ENCODE data around the gene SAMD10.
"Not testable (repeated sequence)": the region's sequence is repeated elsewhere in the genome, so short reads cannot be mapped to it uniquely, and the experiment has no call there.

The SAMD10 gene

DNA sequence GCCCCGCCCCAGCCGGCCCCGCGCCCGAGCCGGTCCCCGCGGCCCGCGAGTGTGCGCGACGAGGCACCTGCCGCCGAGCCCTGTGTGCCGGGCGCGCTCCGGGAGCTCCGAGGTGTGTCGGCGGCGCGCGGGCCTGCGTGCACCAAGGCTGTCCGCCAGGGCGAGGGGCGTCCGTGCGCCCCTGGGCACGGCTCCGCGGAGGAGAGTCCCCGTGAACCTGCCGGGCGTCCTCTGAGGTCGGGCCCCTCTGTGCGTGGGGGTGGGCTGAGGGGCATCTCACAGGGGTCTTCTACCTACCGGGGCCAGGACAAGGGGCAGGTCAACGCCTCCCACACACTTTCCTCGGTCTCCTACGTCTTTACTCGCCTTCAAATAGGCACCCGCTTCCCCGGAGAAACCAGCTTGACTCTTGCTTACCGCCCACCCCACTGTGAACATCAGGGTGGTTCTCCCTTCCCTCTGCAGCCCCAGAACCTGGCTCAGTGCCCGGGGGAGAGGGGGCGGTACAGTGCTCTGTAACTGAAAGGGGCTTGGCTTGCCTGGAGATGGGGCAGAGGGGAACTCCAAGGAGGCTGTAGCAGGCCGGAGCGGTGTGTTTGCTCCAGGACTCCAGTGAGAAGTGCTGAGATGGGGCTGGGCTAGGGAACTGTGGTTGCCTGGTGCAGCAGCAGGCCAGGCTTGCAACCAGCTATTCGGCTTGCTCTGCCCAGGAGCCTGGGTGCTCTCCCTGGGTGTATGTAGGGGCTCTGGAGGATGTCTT, at the start of gene SAMD10:
SAMD10 (minus strand) TSS at position 86 of the 760 bp plus-strand sequence. CDS start 175 bp downstream, outside the sequence.
- peak; percentile 83 for DNase-seq (ENCODE audit: low spot score)

GRCh38 chr20:64027981-64028685, 48.7 kb upstream of the SAMD10 start:
- DNase-seq (ENCODE audit: low spot score), result no peak

DNA sequence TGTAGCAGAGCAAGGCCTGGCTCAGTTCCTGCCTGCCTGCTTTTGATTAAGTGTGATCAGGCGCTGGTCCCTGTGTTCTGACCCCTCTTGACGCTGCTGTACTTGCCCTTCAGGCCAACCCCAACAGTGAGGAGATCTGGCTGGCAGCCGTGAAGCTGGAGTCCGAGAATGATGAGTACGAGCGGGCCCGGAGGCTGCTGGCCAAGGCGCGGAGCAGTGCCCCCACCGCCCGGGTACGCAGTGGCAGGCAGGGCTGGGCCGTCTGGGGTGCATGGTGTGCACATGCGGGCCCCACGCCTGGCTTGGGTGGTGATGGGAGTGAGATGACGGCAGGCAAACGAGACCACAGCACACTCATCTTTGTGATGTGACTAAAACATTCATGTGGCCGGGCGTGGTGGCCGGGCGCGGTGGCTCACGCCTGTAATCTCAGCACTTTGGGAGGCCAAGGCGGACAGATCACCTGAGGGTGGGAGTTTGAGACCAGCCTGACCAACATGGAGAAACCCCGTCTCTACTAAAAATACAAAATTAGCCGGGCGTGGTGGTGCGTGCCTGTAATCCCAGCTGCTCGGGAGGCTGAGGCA, 46.5 kb upstream of the SAMD10 start:
- no peak for DNase-seq (ENCODE audit: low spot score)

DNA sequence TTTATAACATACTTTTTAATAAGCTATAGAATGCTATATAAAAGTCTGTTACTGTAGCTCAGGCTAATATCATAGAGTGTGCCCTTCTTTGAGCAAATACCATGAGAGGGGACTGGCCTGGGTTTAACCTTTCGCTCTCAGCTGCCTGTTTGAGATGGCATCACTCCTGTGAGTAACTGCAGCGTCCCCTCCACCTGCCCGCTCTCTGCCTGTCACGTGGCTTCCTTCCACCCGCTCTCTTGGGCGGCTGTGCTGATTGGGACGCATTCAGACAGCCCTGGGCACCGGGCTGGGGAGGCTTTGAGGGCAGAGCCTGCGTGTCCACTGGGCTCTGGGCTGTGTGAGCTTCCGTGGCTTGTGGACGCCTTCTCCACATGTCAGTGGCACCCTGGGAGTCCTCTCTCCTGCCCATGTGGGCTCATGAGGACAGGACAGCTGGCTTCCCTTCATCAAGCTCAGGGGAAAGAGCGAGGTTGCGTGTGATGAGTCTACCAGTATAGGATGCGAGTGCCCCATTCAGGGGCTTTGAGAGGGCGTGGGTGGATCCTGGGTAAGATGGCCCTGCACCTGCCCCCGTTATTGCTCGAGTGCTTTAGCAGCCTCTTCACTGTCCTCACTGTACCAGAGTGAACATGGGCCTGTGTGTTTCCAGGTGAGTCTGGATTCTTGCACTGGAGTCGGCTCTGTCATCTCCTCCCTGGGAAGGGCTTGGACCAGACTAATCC, 45.8 kb upstream of the SAMD10 start:
- DNase-seq (ENCODE audit: low spot score), result no peak

GRCh38 chr20:64024141-64024990, 44.9 kb upstream of the SAMD10 start:
- DNase-seq (ENCODE audit: low spot score), result no peak

DNA sequence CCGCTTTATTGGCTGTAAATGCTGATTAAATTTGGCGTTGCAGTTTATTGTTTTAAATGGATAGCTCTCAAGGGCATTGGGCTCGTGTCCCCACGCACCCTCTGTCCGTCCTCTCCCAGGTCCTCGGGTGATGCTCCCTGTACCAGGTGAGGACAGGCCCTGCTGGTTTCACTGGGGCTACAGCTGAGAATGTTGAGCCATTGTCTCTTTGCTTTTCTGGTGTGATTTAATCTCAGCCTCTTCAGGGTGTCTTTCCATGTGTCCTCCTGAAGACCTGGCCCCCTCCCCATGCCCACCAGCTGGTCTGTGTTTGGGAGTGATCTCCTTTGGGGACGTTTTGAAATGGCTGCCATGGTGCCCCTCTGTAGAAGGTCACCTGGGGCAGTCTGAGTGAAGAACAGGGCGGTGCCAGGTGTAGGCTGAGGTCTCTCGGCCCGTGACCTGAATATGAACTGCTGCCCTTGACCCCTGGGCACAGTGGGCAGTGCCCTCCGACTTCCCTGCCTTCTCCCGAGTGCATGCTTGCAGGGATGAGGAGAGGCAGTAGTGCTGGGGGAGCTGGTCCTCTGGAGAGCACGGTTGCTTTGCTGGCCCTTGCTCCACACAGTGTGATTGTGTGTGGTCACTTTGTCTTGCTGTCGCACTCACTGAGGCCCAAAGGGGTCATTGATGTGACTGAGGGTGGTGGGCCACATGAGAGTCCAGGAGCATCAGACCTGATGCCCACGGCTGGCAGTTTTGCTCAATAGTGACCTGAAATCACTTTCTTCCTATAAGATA, 44.1 kb upstream of the SAMD10 start:
- no peak for DNase-seq (ENCODE audit: low spot score)

- DNase-seq (ENCODE audit: low spot score), result no peak
Observed at GRCh38 chr20:64022671-64023360, 43.4 kb upstream of the SAMD10 start.

- no peak for DNase-seq (ENCODE audit: low spot score)
Observed at GRCh38 chr20:64021124-64021975, 41.9 kb upstream of the SAMD10 start.

GRCh38 chr20:64015635-64016034, 36.2 kb upstream of the SAMD10 start:
- no peak for DNase-seq (ENCODE audit: low spot score)

GRCh38 chr20:64012385-64013154, 33.1 kb upstream of the SAMD10 start:
- not testable (repeated sequence) for DNase-seq (ENCODE audit: low spot score)

GRCh38 chr20:64011366-64011779, 31.9 kb upstream of the SAMD10 start:
- no peak for DNase-seq (ENCODE audit: low spot score)

GRCh38 chr20:64010711-64011237, 31.3 kb upstream of the SAMD10 start:
- no peak for DNase-seq (ENCODE audit: low spot score)

- DNase-seq (ENCODE audit: low spot score), result no peak
Observed at GRCh38 chr20:64009811-64010387, 30.5 kb upstream of the SAMD10 start.

- DNase-seq (ENCODE audit: low spot score), result no peak
Observed at GRCh38 chr20:64006902-64007301, 27.5 kb upstream of the SAMD10 start.

- DNase-seq (ENCODE audit: low spot score), result no peak
Observed at GRCh38 chr20:64006490-64006889, 27.0 kb upstream of the SAMD10 start.

DNA sequence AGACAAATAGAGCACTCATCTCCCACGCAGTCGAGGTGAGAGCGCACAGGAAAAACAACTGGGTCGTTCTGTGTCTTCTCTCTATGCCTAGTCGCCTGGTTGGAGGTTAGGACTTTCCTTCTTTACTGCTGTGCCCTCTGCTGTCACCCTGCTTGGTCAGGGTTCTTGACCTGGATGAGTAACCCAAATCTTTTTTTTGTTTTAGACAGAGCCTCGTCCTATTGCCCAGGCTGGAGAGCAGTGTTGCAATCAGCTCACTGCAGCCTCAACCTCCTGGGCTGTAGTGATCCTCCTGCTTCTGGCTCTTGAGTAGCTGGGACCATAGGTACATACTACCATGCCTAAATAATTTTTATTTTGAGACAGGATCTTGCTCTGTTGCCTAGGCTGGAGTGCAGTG, 26.0 kb upstream of the SAMD10 start:
- no peak for DNase-seq (ENCODE audit: low spot score)

DNA sequence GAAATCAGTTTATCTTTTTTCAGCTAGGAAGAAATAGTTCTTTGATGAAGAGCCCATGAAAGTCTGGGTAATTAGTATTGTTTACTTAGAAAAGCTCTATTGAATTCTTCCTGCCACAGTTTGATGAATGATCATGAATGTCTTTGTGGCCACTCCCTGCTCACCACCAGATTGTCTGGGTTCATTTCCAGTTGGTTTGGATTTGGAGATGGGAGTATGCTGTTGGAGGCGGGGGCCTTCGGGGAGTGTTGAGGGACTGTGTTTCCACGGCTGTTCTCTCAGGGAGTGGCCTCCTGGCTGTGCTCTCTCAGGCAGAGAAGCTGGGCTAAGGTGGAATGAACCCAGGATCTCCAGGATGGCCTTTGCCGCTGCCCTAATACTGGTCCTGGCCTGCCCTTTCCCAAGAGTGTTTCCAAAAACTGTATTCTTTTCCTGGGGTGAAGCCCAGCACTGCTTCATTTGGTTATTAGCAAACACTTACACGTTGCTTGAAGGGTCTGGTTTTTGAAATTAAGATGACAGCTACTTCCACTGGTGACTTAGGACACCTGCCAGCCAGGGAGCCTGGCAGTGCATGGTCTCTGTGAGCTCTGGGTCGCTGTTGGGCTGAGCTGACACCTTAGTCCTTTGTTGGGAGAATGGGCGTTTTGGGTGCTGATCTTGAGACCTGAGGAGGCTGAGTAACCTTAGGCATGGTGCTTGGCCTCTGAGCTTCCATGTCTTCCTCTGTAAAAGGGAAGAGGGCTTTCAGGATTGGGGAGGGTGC, 24.7 kb upstream of the SAMD10 start:
- no peak for DNase-seq (ENCODE audit: low spot score)
